T-helper 1 cell treated with Interleukin-12 subunit alpha and Interleukin-12 subunit beta and Interleukin-4 antibody, amounts not matched to agents 30 ng/mL and 1 ng/mL, for 36 hours (primary cell): ENCODE data around the gene ASCL4. TPM values are rescaled to one million over a fixed set of nuclear protein-coding genes. Genes with fewer than 3 reads are reported as not detected.

Source experiments
- total RNA-seq: library from RNA; stranded (reverse); gene quantifications from 2 replicates; pipeline ENCODE4 v1.2.3, GENCODE V29; 2022

The ASCL4 gene
- total RNA-seq, 1 donor from 2014 or later = not detected

Other genes starting within 250 kb of the ASCL4 start
- gene PWP1, start 88.9 kb upstream of the ASCL4 start, total RNA-seq = 40.3 and 43.1 TPM in 2 replicates
- 28.6 and 29.5 TPM in 2 replicates for gene PRDM4, start 13.6 kb upstream of the ASCL4 start, total RNA-seq